ENCODE data around the gene ABCC11. TPM values are rescaled to one million over a fixed set of nuclear protein-coding genes. Genes with fewer than 3 reads are reported as not detected.
A peak's percentile ranks its signal among the peaks of the same experiment; 100 is the strongest.
"Not testable (repeated sequence)": the region's sequence is repeated elsewhere in the genome, so short reads cannot be mapped to it uniquely, and the experiment has no call there.

The ABCC11 gene
- total and polyA plus RNA-seq, 8 donors, result 0.05 to 0.35 (median 0.18) TPM; not detected in 1

DNA sequence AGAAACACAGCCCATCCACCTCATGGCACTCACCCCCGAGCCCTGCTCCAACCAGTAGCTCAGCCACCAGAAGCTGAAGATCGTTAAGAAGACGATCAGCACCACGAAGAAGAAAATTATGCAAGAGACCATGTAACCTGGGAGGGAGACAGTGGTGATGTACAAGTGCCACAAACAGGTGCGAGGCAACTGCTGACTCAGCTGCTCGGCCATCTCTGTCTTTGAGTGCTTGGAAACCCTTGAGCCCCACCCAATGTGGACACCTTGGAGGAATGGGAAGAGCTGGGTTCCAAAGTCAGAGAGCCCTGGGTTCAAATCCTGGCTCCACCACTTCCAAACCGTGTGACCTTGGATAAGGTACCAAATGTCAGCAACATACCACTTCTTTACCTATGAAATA is 53.5 kb downstream of the ABCC11 start:
- no peak overlapping the region for H3K4me3 ChIP-seq
- H3K27ac ChIP-seq, result no peak overlapping the region
- ATAC-seq (no peak), DNase-seq (no peak)
- intact Hi-C loops (cut with DNase I), result no loop called here
- H3K36me3 ChIP-seq, result no peaks in the 10 kb centered on the region
- TF ChIP-seq, protein P1, sequence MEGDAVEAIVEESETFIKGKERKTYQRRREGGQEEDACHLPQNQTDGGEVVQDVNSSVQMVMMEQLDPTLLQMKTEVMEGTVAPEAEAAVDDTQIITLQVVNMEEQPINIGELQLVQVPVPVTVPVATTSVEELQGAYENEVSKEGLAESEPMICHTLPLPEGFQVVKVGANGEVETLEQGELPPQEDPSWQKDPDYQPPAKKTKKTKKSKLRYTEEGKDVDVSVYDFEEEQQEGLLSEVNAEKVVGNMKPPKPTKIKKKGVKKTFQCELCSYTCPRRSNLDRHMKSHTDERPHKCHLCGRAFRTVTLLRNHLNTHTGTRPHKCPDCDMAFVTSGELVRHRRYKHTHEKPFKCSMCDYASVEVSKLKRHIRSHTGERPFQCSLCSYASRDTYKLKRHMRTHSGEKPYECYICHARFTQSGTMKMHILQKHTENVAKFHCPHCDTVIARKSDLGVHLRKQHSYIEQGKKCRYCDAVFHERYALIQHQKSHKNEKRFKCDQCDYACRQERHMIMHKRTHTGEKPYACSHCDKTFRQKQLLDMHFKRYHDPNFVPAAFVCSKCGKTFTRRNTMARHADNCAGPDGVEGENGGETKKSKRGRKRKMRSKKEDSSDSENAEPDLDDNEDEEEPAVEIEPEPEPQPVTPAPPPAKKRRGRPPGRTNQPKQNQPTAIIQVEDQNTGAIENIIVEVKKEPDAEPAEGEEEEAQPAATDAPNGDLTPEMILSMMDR (IDR thresholded peaks at IDR 0.05), result no peak
- H3K4me1 ChIP-seq, result peaks cover 0 to 7% of the 10 kb centered on the region in 2 donors
- no peaks in the 10 kb centered on the region for H3K27me3 ChIP-seq
- H3K9me3 ChIP-seq, result no peaks in the 10 kb centered on the region

DNA sequence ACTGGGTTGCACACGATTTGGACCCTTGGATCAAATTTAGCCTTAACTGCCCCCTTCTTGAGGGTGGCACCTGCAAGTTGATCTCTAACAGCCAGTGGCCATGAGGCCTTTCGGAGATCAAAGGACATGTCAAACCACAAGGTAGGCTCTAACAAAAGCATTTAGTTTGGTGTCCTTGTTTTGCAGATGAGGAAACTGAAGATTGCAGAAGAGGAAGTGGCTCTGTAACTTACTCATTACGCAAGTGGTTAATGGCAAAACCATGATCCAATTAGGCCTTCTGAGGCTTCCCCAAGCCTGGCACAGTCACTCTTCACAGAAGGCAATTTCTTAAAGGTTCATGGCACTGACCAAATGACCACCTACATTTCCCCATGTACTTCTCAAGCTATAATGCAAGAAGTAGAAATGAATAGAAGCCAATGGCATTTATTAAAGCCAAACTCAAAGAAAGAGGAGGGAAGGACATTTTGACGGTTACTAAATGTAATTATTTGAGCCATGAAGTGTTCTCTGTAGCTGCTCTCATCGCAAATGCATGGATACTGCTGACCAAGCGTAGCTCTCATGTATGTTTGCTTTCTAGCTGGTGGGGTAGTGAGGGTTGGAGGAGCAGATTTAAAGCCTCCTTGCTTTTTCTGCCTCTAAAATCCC is 58.8 kb downstream of the ABCC11 start:
- TF ChIP-seq, protein P1 (IDR thresholded peaks at IDR 0.05), result no peak
- Histone ChIP-seq H3K4me3 (no peak overlapping the region), H3K4me1 (peaks cover 0 to 22% of the 10 kb centered on the region in 2 donors), H3K27me3 (no peaks in the 10 kb centered on the region), H3K36me3 (no peaks in the 10 kb centered on the region), H3K9me3 (no peaks in the 10 kb centered on the region), H3K27ac (peak overlapping the region in 1 of 2 donors; percentile 78)
- DNase-seq (no peak), ATAC-seq (peak; percentile 50)
- intact Hi-C loops (cut with DNase I), result no loop called here

GRCh38 chr16:48187779-48188178 is 59.6 kb downstream of the ABCC11 start:
- H3K4me3 ChIP-seq, result no peak overlapping the region
- H3K4me1 ChIP-seq, result peaks cover 0 to 22% of the 10 kb centered on the region in 2 donors
- TF ChIP-seq, protein P1 (IDR thresholded peaks at IDR 0.05), result no peak
- no peaks in the 10 kb centered on the region for H3K36me3 ChIP-seq
- DNase-seq (no peak), ATAC-seq (no peak)
- intact Hi-C loops (cut with DNase I), result no loop called here
- H3K27ac ChIP-seq, result peak overlapping the region in 1 of 2 donors; percentile 78
- H3K9me3 ChIP-seq, result no peaks in the 10 kb centered on the region
- H3K27me3 ChIP-seq, result no peaks in the 10 kb centered on the region

DNA sequence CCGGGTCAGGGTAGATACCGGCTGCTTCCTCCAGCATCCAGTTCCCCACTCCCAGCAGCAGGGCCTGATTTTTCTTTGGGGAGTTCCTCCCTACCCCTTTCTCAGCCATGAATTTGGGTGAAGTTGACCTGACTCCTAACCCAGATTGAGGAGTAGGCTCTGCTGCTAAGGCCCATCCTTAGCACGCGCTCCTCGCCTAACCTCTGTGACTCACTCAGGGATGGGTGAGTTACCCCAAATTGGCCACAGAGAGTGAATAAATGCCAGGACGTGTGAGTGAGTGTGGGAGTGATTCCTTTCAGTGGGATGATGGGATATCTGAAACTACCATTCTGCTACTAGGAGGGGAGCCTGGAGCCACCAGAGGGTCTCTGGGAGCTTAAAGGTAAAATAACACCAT is 62.7 kb downstream of the ABCC11 start:
- Histone ChIP-seq H3K9me3 (no peaks in the 10 kb centered on the region), H3K4me1 (peaks cover 0 to 22% of the 10 kb centered on the region in 2 donors), H3K4me3 (no peak overlapping the region), H3K36me3 (no peaks in the 10 kb centered on the region), H3K27ac (no peak overlapping the region), H3K27me3 (no peaks in the 10 kb centered on the region)
- no peak for DNase-seq
- no peak for ATAC-seq
- intact Hi-C loops (cut with DNase I), result no loop called here
- TF ChIP-seq, protein P1 (IDR thresholded peaks at IDR 0.05), result no peak

DNA sequence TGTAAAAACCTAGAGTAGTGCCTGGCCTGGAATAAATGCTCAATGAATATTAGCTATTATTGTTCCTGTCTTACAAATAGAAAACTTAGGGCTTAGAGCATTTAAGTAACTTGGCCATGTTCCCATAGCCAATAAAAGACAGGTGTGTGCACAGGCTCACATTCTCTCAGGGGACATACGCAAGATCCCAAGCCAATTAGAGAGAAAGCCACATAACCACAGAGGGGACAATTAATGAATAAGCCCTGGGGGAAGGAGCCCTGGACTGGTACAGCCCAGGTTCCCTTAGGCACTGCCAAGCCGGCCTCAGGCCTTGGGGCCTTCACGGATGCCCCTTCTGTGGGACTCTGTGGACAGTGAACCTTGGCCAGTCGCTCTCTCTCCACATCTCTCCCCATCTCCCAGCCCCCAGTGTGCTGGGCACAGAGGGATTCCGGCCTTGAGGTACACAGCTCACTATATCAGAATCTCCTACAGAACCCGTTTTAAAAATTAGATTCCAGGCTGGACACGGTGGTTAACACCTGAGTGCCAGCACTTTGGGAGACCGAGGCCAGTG is 64.3 kb downstream of the ABCC11 start:
- no peak for ATAC-seq
- peaks cover 0 to 7% of the 10 kb centered on the region in 2 donors for H3K4me1 ChIP-seq
- no peaks in the 10 kb centered on the region for H3K36me3 ChIP-seq
- TF ChIP-seq, protein P1 (IDR thresholded peaks at IDR 0.05), result no peak
- DNase-seq, result no peak
- intact Hi-C loops (cut with DNase I), result no loop called here
- H3K4me3 ChIP-seq, result no peak overlapping the region
- H3K27me3 ChIP-seq, result no peaks in the 10 kb centered on the region
- no peak overlapping the region for H3K27ac ChIP-seq
- H3K9me3 ChIP-seq, result no peaks in the 10 kb centered on the region

- H3K4me3 ChIP-seq; H3K36me3 ChIP-seq; H3K4me1 ChIP-seq; H3K27ac ChIP-seq; intact Hi-C loops (cut with DNase I); H3K27me3 ChIP-seq; ATAC-seq; H3K9me3 ChIP-seq; DNase-seq: not testable (repeated sequence)
Observed at GRCh38 chr16:48181746-48182520, 65.4 kb downstream of the ABCC11 start.

All from left lung (tissue), 10 donors.